Karpas-422 (cell line): ENCODE results near the gene ZDHHC21. TPM values are rescaled to one million over a fixed set of nuclear protein-coding genes. Genes with fewer than 3 reads are reported as not detected.
"Not testable (repeated sequence)": the region's sequence is repeated elsewhere in the genome, so short reads cannot be mapped to it uniquely, and the experiment has no call there.

ENCODE experiments used
- DNase-seq: peaks from one replicate; pipeline ENCODE4 v3.0.0-alpha.2; 2015
- H2AFZ ChIP-seq: fragments of 200-600 bp; sonication (generic); 2 replicates; pipeline ENCODE4 v1.6.1; 2014; ENCODE audit warnings: antibody characterized with exemption, low read length, mixed read lengths
- H3K27ac ChIP-seq: fragments of 200-600 bp; sonication (generic); 2 replicates; pipeline ENCODE4 v1.5.1; 2014; ENCODE audit warnings: mild to moderate bottlenecking, low read length, moderate library complexity
- H3K27me3 ChIP-seq: fragments of 200-600 bp; sonication (generic); 2 replicates; pipeline ENCODE4 v1.6.1; 2014; ENCODE audit warnings: low read length, mixed read lengths
- H3K36me3 ChIP-seq: fragments of 200-600 bp; sonication (generic); 2 replicates; pipeline ENCODE4 v1.6.1; 2014; ENCODE audit warnings: low read length, mixed read lengths; ENCODE audit not compliant: insufficient read depth
- H3K4me1 ChIP-seq: fragments of 200-600 bp; sonication (generic); 2 replicates; pipeline ENCODE4 v1.6.1; 2014; ENCODE audit warnings: mild to moderate bottlenecking, low read length, mixed read lengths
- H3K4me2 ChIP-seq: fragments of 200-600 bp; sonication (generic); 2 replicates; pipeline ENCODE4 v1.6.1; 2014; ENCODE audit warnings: low read length, low read depth, mild to moderate bottlenecking; ENCODE audit not compliant: poor library complexity, severe bottlenecking
- H3K4me3 ChIP-seq: fragments of 200-600 bp; sonication (generic); 2 replicates; pipeline ENCODE4 v1.5.1; 2014; ENCODE audit warnings: mild to moderate bottlenecking, antibody characterized with exemption, low read length, mixed read lengths
- H3K79me2 ChIP-seq: fragments of 200-600 bp; sonication (generic); 2 replicates; pipeline ENCODE4 v1.6.1; 2014; ENCODE audit warnings: mild to moderate bottlenecking, low read length, mixed read lengths
- H3K9ac ChIP-seq: fragments of 200-600 bp; sonication (generic); 2 replicates; pipeline ENCODE4 v1.6.0; 2014; ENCODE audit warnings: low read length
- H3K9me2 ChIP-seq: fragments of 200-600 bp; sonication (generic), shearing (Covaris generic); replicated peaks from 2 replicates; pipeline ENCODE4 v1.6.0; 2014; ENCODE audit warnings: mild to moderate bottlenecking, low read length, moderate library complexity; ENCODE audit not compliant: insufficient read depth
- H3K9me3 ChIP-seq: fragments of 300-700, 200-600 bp; sonication (generic); 2 replicates; pipeline ENCODE4 v1.6.1; 2014; ENCODE audit warnings: low read length, mixed read lengths
- H4K20me1 ChIP-seq: fragments of 200-600 bp; sonication (generic); 2 replicates; pipeline ENCODE4 v1.6.1; 2014; ENCODE audit warnings: mild to moderate bottlenecking, antibody characterized with exemption, low read length, low read depth; ENCODE audit not compliant: insufficient read depth
- total RNA-seq: library from RNA; depleted of rRNA; stranded (reverse); fragments of >200 nt; shearing (Covaris generic); gene quantifications from 2 replicates; pipeline ENCODE4 v1.2.3, GENCODE V29; 2014; ENCODE audit warnings: low replicate concordance

Gene ZDHHC21
- total RNA-seq, 1 experiment from 2014 or later = 84.6 TPM

DNA sequence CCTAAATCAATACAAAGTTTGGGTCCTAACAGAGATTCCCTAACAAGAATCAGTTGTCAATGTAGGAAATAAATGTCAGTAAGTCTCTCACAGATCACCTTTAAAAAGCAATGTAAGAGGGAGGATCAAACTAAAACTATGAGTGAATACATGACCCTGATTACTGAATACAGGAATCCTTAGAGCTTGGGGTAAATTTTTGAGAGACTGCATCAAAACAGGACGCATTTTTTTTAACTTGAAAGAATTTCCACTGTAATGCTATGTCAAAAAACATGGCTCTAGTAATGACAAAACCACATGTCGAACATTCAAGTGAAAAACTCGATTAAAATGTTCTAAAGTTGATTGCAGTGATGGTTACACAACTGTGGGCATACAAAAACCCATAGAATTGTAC, 21.9 kb downstream of the ZDHHC21 start:
- Histone ChIP-seq H4K20me1 (no peaks in the 10 kb centered on the region), H3K4me1 (no peaks in the 10 kb centered on the region), H3K79me2 (peaks cover 61% of the 10 kb centered on the region), H3K9ac (no peak overlapping the region), H3K4me2 (no peak overlapping the region), H3K9me2 (no peaks in the 10 kb centered on the region), H3K9me3 (no peaks in the 10 kb centered on the region; the same call in 1 of the 2 replicates), H3K27me3 (no peaks in the 10 kb centered on the region), H2AFZ (no peak overlapping the region), H3K4me3 (no peak overlapping the region), H3K27ac (no peak overlapping the region), H3K36me3 (peaks cover 60% of the 10 kb centered on the region)
- DNase-seq = no peak

DNA sequence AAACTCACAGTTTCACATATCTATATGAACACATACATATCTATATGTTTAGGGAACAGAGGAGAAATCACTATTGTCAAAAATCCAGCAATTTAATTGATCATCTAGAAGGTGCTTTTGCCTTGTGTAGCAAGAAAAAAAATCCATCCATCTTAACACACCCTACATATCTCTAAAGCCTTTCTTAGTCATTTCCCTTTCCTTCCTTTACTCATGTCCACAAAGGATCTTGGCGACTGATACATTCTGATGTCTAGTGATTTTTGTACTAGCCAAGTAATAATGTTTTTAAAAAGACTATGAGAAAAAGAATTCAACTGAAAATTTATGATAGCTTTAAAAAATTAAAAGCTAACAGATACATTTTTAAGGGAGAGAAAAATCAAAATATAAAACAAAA, 22.5 kb downstream of the ZDHHC21 start:
- H4K20me1 ChIP-seq = no peaks in the 10 kb centered on the region
- no peak overlapping the region for H3K4me3 ChIP-seq
- H3K9me2 ChIP-seq = no peaks in the 10 kb centered on the region
- no peak for DNase-seq
- H3K4me2 ChIP-seq = no peak overlapping the region
- no peaks in the 10 kb centered on the region for H3K27me3 ChIP-seq
- no peak overlapping the region for H3K27ac ChIP-seq
- H2AFZ ChIP-seq = no peak overlapping the region
- peaks cover 54% of the 10 kb centered on the region for H3K79me2 ChIP-seq
- peaks cover 55% of the 10 kb centered on the region for H3K36me3 ChIP-seq
- H3K9me3 ChIP-seq = no peaks in the 10 kb centered on the region; the same call in 1 of the 2 replicates
- H3K9ac ChIP-seq = no peak overlapping the region
- no peaks in the 10 kb centered on the region for H3K4me1 ChIP-seq

DNA sequence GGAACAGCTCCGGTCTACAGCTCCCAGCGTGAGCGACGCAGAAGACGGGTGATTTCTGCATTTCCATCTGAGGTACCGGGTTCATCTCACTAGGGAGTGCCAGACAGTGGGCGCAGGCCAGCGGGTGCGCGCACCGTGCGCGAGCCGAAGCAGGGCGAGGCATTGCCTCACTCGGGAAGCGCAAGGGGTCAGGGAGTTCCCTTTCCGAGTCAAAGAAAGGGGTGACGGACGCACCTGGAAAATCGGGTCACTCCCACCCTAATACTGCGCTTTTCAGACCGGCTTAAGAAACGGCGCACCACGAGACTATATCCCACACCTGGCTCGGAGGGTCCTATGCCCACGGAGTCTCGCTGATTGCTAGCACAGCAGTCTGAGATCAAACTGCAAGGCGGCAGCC, 29.2 kb downstream of the ZDHHC21 start:
- DNase-seq, H3K9ac ChIP-seq, H3K27ac ChIP-seq, H4K20me1 ChIP-seq, H3K4me3 ChIP-seq, H3K4me2 ChIP-seq, H3K9me2 ChIP-seq, H2AFZ ChIP-seq, H3K27me3 ChIP-seq, H3K4me1 ChIP-seq, H3K9me3 ChIP-seq: not testable (repeated sequence)
- H3K79me2 ChIP-seq = peaks cover 39% of the 10 kb centered on the region
- H3K36me3 ChIP-seq = peaks cover 21% of the 10 kb centered on the region

DNA sequence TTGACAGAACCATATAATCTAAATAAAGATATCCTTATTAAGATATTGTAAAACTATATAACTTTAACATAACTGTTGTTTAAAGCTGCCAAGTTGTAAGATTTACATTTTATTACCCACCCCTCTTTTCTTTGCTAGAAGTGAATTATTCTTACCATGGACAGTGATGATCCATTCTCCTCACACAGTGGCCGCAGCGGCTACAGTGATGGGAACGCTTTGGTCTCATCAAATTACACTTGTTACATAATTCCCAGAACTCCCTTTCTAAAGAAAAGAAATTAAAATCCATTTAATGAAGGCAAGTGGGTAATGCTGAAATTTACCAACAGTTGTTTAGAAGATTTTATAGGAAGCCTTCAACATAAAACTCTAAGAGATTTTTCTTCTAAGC, 31.2 kb downstream of the ZDHHC21 start:
- H3K27ac ChIP-seq = no peak overlapping the region
- H3K79me2 ChIP-seq = peaks cover 46% of the 10 kb centered on the region
- H3K27me3 ChIP-seq = no peaks in the 10 kb centered on the region
- 0 out of 2 replicates have a peak, but pooled peaks cover 3% of the 10 kb centered on the region for H4K20me1 ChIP-seq
- H3K4me1 ChIP-seq = no peaks in the 10 kb centered on the region
- no peak overlapping the region for H3K4me2 ChIP-seq
- no peak overlapping the region for H3K9ac ChIP-seq
- H3K9me2 ChIP-seq = no peaks in the 10 kb centered on the region
- no peak overlapping the region for H3K4me3 ChIP-seq
- DNase-seq = no peak
- no peak overlapping the region for H2AFZ ChIP-seq
- H3K9me3 ChIP-seq = no peaks in the 10 kb centered on the region
- peaks cover 38% of the 10 kb centered on the region for H3K36me3 ChIP-seq

DNA sequence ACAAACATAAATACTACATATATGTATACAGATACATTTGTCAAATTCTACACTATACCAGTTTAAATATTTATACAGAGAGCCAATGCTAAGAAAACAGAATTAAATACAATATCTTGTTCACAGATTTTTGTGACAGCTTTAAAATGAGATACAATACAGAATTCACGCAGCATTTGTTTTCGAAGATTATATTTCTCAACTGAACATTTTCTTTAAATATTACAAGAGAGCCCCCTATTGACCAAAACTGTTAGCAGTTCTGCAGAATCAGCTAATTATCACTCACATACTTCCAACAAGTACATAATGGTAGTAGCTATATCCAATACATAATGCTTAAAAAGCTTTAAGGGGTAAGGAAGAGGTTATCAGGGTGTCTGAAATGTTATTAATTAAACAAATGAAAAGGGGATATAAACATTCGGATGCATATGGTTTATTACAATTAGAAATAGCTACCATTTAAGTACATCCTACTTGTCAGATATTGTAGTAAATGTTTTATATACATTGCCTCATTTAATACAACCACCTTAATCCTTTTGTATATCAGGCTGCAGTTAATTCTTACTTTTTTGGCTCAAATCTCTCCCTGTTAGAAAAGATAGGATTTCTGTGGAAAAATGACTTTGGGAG, 31.7 kb downstream of the ZDHHC21 start:
- no peak overlapping the region for H2AFZ ChIP-seq
- H3K36me3 ChIP-seq = peaks cover 43% of the 10 kb centered on the region

DNA sequence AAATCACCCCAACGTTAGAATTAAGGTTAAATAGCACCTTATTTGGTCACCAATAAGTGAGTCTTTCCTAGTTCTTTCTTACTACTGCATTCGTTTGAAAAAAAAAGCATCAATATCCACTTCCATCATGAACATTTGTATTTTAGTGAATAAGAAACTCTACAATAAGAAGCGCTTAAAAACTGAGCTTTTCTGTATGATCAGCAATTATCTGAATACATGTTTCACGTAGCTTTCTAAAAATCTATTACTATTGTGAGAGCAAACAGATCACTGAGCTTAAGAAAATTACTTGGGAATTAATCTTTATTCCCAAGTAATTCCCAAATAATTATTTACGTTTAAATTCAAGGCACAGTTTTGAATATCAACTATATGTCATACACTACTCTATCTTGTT, 32.5 kb downstream of the ZDHHC21 start:
- Histone ChIP-seq H3K4me1 (no peaks in the 10 kb centered on the region), H3K79me2 (peaks cover 53% of the 10 kb centered on the region), H3K36me3 (peaks cover 52% of the 10 kb centered on the region), H3K27ac (no peak overlapping the region), H3K9me3 (no peaks in the 10 kb centered on the region), H3K9ac (no peak overlapping the region), H4K20me1 (0 out of 2 replicates have a peak, but pooled peaks cover 3% of the 10 kb centered on the region), H3K4me3 (no peak overlapping the region), H3K9me2 (no peaks in the 10 kb centered on the region), H2AFZ (no peak overlapping the region), H3K4me2 (no peak overlapping the region), H3K27me3 (no peaks in the 10 kb centered on the region)
- DNase-seq = no peak

More for the DNA sequence above, 31.7 kb downstream of the ZDHHC21 start:
- Histone ChIP-seq H3K27me3 (no peaks in the 10 kb centered on the region), H3K4me3 (no peak overlapping the region), H3K9me2 (no peaks in the 10 kb centered on the region), H3K4me1 (no peaks in the 10 kb centered on the region), H3K27ac (no peak overlapping the region), H3K9ac (no peak overlapping the region), H3K4me2 (no peak overlapping the region), H3K79me2 (peaks cover 46% of the 10 kb centered on the region), H3K9me3 (no peaks in the 10 kb centered on the region), H4K20me1 (0 out of 2 replicates have a peak, but pooled peaks cover 3% of the 10 kb centered on the region)
- DNase-seq = peak; percentile 73

DNA sequence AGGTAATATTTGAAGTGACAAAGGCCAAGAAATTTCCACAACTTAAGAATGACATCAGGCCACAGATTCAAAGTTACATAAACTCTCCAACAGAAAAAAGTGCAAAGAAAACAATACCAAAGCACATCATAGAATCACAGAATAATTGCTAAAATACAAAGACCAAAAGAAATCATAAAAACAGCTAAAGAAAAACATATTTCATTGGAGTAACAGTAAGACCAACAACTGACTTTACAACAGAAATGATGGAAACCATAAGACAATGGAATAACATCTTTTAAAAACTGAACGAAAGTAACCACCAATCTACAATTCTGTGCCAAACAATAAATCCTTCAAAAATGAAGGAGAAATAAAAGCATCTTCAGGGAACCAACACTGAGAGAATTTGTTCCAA, 38.3 kb downstream of the ZDHHC21 start:
- Histone ChIP-seq H3K27ac (no peak overlapping the region), H2AFZ (no peak overlapping the region), H3K9ac (no peak overlapping the region), H3K4me3 (no peak overlapping the region), H3K27me3 (no peaks in the 10 kb centered on the region), H3K4me1 (no peaks in the 10 kb centered on the region), H3K36me3 (peaks cover 67% of the 10 kb centered on the region), H3K4me2 (no peak overlapping the region), H3K9me2 (no peaks in the 10 kb centered on the region), H4K20me1 (no peaks in the 10 kb centered on the region), H3K79me2 (peaks cover 67% of the 10 kb centered on the region), H3K9me3 (peaks cover 7% of the 10 kb centered on the region)
- DNase-seq = no peak

DNA sequence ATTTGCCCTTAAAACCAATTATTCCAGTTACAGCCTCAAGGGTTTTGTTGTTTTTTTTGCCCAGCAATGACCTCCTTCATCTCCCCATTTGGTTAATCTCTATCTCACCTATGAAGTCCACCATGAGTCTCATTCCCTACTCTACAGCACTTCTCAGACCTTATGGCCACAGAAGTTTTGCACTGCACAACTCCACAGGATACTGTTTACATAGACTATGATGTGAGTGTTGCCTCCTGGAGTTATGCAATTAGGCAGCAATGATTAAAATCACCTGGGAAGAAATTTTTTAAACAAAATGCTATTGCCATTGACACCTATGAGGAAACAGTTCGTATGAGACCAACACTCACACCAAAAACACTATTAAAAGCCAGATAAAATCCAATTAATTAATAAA, 39.7 kb downstream of the ZDHHC21 start:
- Histone ChIP-seq H3K79me2 (peaks cover 61% of the 10 kb centered on the region), H3K4me3 (no peak overlapping the region), H3K4me1 (no peaks in the 10 kb centered on the region), H3K27me3 (no peaks in the 10 kb centered on the region), H3K9ac (no peak overlapping the region), H3K36me3 (peaks cover 65% of the 10 kb centered on the region), H4K20me1 (no peaks in the 10 kb centered on the region), H3K9me3 (peaks cover 7% of the 10 kb centered on the region), H3K4me2 (no peak overlapping the region), H3K9me2 (no peaks in the 10 kb centered on the region), H2AFZ (no peak overlapping the region), H3K27ac (no peak overlapping the region)
- no peak for DNase-seq
